Fibroblast of mammary gland (primary cell): ENCODE data around the gene SCT.

Source experiments
- DNase-seq: peaks from one replicate; pipeline ENCODE4 v3.0.0-alpha.2; 2010; ENCODE audit warnings: low read depth
- H3K4me3 ChIP-seq: 2 replicates; pipeline ENCODE4 v1.5.1; 2011; ENCODE audit warnings: low read depth, mild to moderate bottlenecking, low read length, moderate library complexity; ENCODE audit not compliant: control insufficient read depth
- TF ChIP-seq, protein P1 (sequence below): conservative IDR thresholded peaks from 2 replicates; pipeline ENCODE4 v1.5.1; 2011; ENCODE audit warnings: low read depth, low read length, inconsistent platforms; ENCODE audit not compliant: control insufficient read depth, insufficient read depth

Gene SCT

DNA sequence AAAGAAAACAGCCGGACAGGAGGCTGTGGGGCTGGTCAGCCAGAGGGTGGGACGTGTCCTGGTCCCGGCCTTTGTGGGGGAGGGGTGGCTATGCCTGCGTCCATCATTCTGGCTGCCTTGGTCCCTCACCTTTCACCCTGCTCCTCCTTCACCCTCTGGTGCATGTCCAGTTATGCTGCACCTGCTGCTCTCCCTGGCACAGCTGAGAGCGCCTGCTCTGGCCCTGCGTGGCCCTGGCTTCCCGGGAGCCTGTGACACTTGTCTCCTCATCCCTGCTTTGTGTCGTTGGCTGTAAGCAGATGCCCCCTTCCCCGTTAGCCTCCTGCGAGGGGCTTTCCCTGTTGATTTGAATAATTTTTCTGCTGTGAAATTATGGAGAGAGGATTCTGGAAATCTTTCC is 34.1 kb downstream of the SCT start:
- no peak overlapping the region for H3K4me3 ChIP-seq
- no peak for DNase-seq
- TF ChIP-seq, protein P1, sequence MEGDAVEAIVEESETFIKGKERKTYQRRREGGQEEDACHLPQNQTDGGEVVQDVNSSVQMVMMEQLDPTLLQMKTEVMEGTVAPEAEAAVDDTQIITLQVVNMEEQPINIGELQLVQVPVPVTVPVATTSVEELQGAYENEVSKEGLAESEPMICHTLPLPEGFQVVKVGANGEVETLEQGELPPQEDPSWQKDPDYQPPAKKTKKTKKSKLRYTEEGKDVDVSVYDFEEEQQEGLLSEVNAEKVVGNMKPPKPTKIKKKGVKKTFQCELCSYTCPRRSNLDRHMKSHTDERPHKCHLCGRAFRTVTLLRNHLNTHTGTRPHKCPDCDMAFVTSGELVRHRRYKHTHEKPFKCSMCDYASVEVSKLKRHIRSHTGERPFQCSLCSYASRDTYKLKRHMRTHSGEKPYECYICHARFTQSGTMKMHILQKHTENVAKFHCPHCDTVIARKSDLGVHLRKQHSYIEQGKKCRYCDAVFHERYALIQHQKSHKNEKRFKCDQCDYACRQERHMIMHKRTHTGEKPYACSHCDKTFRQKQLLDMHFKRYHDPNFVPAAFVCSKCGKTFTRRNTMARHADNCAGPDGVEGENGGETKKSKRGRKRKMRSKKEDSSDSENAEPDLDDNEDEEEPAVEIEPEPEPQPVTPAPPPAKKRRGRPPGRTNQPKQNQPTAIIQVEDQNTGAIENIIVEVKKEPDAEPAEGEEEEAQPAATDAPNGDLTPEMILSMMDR, result no peak

DNA sequence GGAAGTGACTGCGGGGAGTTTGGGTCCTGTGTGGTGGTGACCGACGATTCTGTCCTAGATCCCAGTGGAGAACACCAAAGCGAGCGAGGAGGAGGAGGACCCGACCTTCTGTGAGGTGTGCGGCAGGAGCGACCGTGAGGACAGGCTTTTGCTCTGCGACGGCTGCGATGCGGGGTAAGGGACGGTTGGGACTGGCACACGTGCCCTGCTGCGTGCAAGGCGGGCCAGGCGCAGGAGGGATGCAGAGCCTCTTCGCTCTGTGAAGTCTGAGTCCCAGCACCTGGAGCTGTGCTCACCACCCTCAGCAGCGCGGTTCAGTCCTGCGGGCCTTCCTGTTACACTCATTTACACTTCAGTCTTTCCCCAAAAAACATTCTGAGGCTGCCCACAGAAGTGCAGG is 34.5 kb downstream of the SCT start:
- H3K4me3 ChIP-seq, result no peak overlapping the region
- DNase-seq, result no peak
- TF ChIP-seq, protein P1, result no peak

DNA sequence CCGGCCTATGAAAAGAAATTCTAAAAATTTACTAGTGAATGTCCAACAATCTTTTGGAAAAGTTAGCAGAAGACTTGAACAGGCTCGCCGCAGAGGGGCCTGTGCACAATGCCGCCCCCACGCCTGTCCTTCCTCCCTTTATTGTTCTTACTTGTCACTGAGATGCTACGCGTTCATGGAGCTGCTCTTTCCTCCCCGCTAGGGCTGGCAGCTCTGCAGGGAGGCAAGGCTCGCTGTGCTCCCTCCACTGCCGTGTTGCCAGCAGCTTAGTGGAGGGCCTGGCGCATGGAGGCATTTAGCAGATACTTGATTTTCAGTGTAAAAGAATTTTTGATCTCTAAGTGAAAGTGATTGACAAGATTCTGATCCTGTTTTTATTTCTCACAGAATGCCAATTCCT is 36.0 kb downstream of the SCT start:
- no peak for DNase-seq
- no peak overlapping the region for H3K4me3 ChIP-seq
- TF ChIP-seq, protein P1, result no peak

DNA sequence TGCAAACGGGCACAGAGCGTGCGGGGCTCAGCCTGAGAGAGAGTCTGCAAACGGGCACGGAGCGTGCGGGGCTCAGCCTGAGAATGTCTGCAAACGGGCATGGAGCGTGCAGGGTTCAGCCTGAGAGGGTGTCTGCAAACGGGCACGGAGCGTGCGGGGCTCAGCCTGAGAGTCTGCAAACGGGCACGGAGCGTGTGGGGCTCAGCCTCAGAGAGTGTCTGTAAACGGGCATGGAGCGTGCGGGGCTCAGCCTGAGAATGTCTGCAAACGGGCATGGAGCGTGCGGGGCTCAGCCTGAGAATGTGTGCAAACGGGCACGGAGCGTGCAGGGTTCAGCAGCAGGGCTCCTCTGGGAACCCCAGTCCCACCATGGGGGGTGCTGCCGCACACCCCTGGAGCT is 37.2 kb downstream of the SCT start:
- TF ChIP-seq, protein P1, result no peak
- DNase-seq, result no peak
- no peak overlapping the region for H3K4me3 ChIP-seq

DNA sequence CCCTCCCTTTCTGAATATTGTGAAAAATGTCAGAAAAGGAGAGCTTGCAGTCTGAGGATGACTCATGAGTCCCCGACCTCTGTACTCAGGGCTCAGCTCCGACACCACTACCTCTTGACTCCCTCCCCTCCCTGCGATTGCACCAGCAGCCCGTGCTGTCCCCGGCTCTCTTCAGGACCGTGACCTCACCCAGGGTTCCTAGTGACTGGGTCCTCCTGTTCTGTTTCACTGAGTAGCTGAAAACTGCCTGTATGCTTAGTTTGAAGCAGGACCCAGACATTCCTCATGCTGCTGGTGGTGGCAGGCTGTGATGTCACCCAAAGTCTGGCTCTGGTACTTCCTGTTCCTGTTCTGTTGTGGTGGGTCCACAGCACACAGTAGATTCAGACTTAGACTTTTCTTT is 39.0 kb downstream of the SCT start:
- TF ChIP-seq, protein P1, result no peak
- no peak overlapping the region for H3K4me3 ChIP-seq
- peak; percentile 83 for DNase-seq

DNA sequence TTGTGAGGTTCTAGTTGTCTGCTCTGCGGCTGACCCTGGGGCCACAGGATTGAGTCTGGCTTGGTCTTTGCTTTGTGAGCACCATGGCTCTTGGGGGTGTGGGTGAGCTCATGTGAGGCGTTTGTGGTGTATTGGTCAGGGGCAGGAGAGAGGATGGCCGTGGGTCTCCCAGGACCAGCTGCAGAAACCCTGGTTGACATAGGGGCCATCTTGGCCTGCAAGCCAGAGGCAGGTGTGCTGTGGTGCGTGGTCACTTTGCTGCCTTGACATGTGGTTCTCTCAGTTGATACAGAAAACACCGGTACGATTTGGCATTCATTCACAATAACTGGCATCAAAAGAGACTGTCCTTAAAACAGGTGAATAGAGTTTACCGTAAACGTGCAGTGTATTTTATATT is 39.4 kb downstream of the SCT start:
- no peak overlapping the region for H3K4me3 ChIP-seq
- TF ChIP-seq, protein P1, result no peak
- no peak for DNase-seq

DNA sequence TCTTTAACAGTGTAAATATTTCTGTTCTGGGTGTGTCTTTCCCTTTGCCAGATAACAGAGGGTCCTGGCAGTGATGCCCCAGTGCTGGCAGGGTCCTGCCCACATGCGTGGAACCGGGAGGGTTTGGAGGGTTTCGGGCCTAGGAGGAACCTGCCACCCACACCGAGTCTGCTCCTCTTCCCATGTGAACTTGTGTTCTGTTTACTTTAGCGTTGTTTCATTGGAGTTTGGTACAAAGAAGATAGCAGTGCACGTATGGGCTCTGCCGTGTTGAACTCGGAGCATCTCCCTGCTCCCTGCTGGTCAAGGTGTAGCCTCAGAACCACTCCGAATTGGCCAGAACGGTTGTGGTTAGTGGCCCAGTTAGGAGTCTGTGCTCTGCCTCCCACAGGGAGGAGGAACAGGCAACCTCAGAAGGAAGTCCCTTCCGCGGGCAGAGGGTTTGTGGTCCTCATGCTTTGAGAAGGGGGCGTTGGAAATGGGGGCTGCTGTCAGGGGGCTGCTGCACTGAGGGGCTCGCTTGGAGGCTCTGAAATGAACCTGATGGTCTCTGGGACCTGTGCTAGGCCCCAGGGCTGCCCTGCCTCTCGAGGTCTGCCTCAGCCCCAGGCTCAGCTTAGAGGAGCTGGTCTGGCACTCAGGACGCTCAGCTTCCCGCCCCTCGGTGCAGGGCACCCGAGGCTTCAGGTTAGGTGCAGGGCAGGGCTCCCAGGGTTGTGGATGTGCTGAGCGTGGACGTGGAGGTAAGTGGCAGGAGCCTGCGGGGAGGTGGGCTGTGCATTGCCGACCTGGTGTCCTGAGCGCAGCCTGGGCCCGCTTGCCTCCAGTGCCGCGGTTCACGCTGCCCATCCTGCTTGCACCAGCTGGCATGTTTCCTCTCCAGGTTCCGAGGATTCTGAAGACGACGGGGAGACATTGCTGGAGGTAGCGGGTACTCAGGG is 40.3 kb downstream of the SCT start:
- H3K4me3 ChIP-seq, result no peak overlapping the region
- no peak for DNase-seq
- TF ChIP-seq, protein P1, result no peak
